Raji (cell line): ENCODE results near the gene RO60.

Experiments used
- POLR2A ChIP-seq: IDR thresholded peaks from 2 replicates; pipeline ENCODE4 v1.6.1; 2011; ENCODE audit warnings: low read depth, low read length, control low read depth; ENCODE audit not compliant: insufficient read depth

The RO60 gene

DNA sequence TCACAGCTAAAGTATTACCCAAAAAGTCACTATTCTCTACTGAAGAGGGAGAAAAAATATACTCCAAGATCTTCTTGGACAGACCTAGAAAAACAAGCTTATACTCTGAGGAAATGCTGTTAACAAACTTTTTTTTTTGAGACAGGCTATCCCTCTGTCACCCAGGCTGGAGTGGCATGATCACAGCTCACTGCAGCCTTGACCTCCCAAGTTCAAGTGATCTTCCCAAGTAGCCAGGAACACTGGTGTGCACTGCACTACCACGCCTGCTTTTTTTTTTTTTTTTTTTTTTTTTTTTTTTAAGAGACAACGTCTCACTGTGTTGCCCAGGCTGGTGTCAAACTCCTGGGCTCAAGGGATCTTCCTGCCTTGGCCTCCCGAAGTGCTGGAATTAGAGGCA, 28.5 kb downstream of the RO60 start:
- TF ChIP-seq POLR2A, result no peak

DNA sequence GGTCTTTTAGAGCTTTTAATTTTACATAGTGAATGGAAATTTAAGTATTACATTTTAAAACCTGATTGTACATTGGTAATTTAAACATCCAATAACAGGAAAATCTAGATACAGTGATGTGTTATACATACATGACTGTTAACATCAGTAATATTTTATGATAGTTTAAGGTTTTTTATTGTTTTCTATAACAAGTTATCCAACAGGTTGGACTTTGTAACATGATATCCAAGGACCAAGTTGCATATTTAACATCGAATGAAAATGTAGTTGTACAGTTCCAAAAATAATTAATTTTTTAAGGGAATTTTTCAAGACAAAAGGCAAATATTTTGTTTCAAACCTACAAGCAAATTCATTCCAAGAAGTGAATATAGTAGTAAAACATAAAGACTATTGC, 31.5 kb downstream of the RO60 start:
- no peak for TF ChIP-seq POLR2A

DNA sequence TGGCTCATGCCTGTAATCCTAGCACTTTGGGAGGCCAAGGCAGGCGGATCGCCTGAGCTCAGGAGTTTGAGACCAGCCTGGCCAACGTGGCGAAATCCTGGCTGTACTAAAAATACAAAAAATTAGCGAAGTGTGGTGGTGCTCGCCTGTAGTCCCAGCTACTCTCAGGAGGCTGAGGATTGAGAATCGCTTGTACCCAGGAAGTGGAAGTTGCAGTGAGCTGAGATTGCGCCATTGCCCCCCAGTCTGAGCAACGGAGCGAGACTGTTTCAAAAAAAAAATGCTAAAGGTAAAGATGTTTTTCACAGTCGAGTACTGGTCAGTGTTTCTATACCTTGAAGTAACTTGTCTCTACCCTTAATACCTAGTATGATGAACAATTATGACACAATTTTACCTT, 34.7 kb downstream of the RO60 start:
- TF ChIP-seq POLR2A, result no peak

DNA sequence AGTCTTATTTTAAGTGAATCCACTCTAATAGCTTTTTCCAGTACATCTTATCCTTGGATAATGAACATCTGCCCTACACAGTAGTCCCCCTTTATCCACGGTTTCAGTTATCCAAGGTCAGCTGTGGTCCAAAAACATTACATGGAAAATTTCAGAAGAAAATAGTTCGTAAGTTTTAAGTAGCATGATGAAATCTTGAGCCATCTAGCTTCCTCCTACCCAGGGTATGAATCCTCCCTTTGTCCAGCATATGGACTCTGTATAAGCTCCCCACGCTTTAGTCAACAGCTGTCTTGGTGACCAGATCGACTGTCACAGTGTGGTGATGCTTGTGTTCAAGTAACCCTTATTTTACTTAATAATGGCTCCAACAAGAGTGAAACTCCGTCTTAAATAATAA, 43.2 kb downstream of the RO60 start:
- no peak for TF ChIP-seq POLR2A

DNA sequence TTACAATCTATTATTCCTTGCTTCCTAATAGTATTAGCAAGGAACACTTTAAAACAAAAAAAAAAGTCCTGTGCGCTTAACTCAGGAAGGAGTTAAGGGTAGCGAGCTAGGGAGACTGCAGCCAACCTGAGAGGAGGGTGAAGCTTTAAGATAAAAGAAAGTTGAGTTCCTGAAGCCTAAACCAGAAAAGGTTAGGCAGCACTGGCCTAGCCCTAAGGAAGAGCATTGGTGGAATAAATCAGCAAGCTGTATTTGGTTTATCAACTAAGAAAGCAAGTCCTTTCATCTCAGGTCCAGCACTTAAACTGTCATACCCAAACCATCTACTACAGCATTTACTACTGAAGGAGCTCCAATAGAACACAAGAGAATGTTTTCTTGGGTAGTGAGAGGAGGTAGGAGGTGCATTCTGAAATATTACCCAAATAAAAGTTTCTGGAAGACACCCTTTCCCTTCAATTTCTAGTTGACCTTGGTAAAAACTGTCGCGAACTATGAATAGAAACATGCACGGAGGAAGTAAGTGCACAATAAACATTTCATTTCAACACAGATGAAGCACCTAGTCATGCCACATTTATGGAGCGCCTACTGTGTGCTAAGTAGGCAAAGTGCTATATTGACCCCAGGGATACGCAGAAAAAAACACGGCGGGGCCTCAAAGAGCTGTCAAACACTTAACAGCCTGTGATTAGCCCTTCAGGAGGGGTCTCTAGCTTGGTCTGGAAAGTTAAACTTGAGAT, 44.5 kb downstream of the RO60 start:
- no peak for TF ChIP-seq POLR2A

DNA sequence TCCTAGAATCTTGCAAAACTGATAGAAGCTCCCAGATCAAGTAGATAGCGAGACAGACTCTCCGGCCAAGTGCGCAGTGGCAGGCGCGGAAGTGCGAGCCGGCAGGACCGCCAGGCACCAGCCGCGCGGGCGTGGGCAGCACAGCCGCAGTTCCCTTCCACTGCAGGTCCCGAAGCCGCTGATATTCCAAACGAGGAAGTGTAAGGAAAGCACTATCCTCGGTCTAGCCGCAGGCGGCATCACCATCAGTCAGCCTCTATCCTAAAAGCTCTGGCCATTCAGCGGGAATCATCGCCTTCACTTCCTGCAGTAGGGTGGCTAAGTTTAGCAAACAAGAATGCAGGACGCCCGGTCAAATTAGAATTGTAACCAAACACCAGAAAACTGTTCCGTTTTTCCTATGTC, 45.1 kb downstream of the RO60 start:
- no peak for TF ChIP-seq POLR2A

DNA sequence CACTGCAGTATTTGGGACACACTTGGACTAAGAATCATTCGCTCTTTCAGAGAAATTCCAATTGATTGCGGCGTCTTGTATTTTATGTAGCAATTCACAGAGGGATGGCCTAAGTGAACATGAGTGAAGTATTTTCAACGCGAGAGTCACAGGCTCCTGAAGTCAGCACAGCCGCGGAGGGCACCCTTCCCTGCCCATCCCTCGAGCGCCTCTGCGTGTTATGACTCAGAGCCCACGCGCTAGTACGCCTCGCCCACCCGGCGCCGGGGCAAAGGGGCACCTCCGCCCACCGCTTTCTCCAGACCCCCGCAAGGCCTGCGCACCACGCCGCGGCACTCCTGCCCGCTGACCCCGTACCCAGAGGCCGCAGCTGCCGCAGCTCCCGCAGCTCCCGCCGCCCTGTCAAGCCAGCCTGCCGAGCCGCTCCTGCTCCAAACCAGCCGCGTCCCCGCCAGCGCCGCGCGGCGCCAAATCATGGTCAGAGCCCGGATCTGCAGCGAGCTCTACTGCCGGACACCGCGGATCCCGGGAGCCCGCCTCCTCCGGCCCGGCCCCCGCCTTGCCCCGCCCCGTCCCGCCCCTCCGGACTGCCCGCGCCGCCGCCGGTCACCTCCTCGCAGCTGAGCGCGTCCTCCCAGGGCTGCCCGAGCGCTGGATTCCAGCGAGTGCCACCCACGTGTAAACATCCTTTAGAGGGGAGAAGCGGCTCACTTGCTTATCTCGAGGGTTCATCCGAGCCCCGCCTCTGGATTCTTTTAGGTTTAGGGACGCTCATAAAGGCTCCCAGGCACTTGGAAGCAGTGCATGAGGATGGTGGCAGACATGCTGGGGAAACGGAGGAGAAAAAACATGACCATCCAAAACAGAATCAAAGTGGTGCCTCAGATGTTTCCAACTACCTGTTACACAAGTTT, 45.8 kb downstream of the RO60 start, which contains the start of gene GLRX2:
Gene GLRX2 (minus strand): TSS at position 508 of the 914 bp plus-strand sequence. CDS start 32 bp downstream, at position 476.
- TF ChIP-seq POLR2A, result peak; percentile 92

DNA sequence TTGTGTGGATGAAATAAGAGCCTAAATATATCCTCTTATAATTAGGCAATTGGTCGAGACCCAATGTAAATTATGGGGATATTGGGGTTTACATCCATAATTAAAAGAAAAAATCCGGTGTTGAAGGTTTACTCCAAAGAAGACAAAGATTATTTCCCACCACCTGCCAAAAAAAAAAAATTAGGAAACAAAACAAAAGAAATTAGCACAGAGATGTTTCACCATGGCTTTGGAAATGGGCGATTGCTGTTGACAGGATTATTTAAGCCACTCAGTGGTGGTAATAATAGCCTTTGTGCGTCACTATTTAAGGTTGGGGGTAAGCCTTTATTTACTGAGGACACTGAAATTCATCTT, 46.4 kb downstream of the RO60 start:
- no peak for TF ChIP-seq POLR2A

DNA sequence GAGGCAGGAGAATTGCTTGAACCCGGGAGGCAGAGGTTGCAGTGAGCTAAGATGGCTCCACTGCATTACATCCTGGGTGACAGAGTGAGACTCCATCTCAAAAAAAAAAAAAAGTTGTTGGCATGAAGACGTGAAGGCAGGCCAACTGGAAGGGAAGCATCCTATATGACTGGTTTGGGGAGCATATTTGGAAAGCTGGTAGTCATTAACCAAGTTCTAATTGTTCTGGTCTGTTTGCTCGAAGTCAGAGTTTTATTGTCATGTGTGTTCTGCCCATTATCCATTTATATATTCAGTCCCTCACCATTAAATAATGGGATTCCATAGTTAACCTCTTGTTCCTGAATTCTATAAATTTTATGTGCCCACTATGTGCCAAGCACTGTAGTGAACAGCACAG, 49.1 kb downstream of the RO60 start:
- TF ChIP-seq POLR2A, result no peak
